GM12865 (cell line): ENCODE data around the gene LNX2.

Source experiments
- DNase-seq: peaks from one replicate; pipeline ENCODE4 v3.0.0; 2010; ENCODE audit warnings: low read depth
- H3K4me3 ChIP-seq: 2 replicates; pipeline ENCODE4 v1.5.1; 2011; ENCODE audit warnings: mild to moderate bottlenecking, low read depth, low read length, control low read depth
- TF ChIP-seq, protein P1 (sequence below): IDR thresholded peaks from 2 replicates; pipeline ENCODE4 v1.5.1; 2011; ENCODE audit warnings: low read length, control low read depth, low read depth, inconsistent platforms; ENCODE audit not compliant: insufficient read depth; ENCODE audit errors: missing control alignments

The LNX2 gene

DNA sequence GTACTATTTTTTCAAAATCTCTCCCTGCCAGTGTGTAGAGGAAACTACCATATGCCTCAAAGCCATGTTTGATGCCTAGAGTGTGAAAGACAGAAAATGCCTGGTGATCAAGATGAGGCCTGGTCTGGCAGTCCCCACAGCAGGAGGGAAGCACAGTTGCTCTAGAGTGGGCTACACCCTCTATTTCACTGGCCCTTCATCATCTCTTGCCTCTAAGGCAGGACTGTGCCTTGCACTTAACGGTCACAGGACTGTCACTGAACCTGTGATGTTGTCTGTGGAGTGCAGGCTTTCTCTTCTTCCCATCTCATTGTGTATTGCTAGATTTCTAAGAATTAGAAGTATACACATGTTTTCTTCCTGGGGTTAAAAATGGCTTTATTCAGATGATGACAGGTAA lies 17.7 kb upstream of the LNX2 start:
- DNase-seq: no peak
- TF ChIP-seq, protein P1, sequence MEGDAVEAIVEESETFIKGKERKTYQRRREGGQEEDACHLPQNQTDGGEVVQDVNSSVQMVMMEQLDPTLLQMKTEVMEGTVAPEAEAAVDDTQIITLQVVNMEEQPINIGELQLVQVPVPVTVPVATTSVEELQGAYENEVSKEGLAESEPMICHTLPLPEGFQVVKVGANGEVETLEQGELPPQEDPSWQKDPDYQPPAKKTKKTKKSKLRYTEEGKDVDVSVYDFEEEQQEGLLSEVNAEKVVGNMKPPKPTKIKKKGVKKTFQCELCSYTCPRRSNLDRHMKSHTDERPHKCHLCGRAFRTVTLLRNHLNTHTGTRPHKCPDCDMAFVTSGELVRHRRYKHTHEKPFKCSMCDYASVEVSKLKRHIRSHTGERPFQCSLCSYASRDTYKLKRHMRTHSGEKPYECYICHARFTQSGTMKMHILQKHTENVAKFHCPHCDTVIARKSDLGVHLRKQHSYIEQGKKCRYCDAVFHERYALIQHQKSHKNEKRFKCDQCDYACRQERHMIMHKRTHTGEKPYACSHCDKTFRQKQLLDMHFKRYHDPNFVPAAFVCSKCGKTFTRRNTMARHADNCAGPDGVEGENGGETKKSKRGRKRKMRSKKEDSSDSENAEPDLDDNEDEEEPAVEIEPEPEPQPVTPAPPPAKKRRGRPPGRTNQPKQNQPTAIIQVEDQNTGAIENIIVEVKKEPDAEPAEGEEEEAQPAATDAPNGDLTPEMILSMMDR: no peak
- H3K4me3 ChIP-seq: no peak overlapping the region

DNA sequence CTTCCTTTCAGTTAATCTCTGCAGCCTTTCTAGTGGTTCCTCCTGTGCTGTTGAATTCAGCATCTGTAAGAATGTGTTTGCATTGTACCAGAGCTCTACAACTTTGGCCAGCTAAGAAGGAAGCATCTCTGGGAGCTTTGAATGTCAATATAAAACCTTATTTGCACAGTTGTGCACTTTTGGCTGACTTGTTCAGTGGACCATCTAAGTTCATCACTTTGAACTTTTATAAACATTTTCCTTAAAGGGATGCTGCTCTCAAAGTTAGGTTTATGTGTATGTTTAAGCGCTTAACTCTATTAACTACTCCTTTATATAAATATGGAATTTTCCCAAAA lies 16.9 kb upstream of the LNX2 start:
- TF ChIP-seq, protein P1: no peak

DNA sequence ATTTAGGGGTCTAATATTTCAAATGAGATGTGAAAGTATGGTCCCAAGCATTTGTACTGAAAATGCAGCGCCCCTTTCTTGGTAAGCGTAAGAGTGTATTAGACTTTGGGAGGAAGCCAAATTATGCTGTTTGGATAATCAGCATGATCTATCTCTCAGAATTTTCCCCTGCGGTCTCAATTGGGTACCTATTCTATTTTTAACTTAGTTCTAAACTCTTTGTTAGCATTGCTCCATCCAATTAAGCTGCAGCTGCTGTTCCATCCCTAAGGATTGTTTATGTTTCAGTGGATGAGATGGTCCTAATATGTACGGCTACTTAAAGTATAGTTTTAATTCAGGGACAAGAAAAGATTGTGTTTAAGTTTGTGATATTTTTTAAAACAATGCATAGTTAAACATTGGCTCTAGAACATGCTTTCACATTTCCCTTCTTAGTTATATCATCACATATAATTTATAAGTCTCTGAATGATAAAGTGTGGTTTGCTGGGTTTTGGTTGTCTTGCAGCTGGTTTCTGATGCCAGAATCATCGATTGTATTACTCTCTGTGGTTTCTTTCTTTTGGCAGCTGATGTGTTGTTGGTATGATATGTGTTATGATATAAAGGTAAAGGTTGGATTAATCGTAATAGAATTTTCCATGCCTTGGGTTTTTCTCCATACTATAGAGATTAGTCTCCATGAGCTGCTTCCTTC lies 16.4 kb upstream of the LNX2 start:
- TF ChIP-seq, protein P1: no peak
- DNase-seq: no peak
- no peak overlapping the region for H3K4me3 ChIP-seq

More for the DNA sequence above, 16.9 kb upstream of the LNX2 start:
- no peak for DNase-seq
- no peak overlapping the region for H3K4me3 ChIP-seq

DNA sequence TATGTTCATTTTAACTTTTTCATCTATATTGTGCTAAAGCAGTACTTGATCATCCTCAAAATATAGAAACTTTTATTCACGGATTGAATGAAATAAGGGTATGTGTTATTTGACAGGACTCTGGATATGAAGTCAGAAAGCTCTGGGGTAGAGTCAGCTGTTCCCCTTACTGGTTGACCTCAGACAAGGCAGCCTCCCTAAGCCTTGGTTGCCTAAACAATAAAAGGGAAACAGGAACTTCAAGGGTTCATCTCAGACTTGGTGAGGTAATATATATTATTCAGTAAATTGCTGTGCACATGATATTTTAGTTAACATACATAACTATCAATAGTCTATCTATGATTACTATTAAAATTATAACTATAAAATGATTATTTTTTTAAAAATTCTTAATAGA lies 14.9 kb upstream of the LNX2 start:
- DNase-seq: no peak
- no peak overlapping the region for H3K4me3 ChIP-seq
- TF ChIP-seq, protein P1: no peak

DNA sequence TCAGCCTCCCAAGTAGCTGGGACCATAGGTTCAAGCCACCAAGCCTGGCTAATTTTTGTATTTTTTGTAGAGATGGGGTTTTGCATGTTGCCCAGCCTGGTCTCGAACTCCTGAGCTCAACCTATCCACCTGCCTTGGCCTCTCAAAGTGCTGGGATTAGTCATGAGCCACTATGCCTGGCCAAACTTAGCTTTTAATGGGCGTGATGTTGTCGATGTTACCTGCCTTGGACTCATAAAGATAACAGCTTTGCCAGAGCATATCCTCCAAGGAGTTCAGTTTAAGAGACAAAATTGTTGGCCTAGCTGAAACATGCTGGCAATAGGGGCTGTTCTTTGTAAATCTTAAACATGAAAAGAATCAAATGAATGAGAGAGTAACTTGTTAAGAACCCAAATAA lies 14.5 kb upstream of the LNX2 start:
- no peak for DNase-seq
- H3K4me3 ChIP-seq: no peak overlapping the region
- TF ChIP-seq, protein P1: no peak

DNA sequence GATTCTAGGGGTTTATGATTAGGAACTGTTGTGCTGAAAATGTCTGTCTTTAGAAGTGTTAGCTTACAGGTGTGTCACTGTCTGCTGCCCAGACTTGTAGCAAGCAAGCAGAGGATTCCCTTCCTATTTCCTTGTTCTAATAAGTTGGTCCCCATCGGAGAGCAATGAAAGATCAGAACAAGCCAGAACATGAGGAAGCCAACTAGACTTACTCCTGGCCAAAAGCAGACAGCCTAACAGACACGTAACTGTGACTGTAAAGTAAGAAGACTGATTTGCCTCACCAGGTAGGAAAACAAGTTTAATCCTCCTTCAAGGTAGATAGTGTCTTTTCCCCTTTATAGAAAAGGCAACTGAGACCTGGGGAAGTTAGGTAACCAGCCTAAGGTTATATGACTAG lies 13.9 kb upstream of the LNX2 start:
- TF ChIP-seq, protein P1: no peak
- H3K4me3 ChIP-seq: no peak overlapping the region
- no peak for DNase-seq

DNA sequence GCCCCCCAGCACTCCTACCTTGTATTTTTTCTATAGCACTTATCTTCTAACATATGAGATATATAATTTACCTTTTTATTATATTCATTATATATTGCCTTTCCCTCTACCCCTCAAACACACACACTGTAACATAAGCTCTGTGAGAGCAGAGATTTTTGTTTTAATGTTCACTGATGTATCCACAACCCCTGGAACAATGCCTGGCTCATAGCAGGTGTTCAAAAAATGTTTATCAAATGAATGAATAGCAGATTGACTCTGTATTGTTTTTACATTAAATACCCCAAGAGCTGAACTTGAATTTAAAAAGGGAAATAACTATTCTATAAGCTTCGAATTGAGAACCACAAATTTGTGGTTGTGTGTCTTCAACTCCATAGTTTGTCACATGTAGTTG lies 12.3 kb upstream of the LNX2 start:
- no peak for DNase-seq
- H3K4me3 ChIP-seq: no peak overlapping the region
- TF ChIP-seq, protein P1: no peak
